Activated naive CD8-positive, alpha-beta T cell (primary cell): Measurements from ENCODE around the gene PI4K2A.
"Not testable (repeated sequence)": the region's sequence is repeated elsewhere in the genome, so short reads cannot be mapped to it uniquely, and the experiment has no call there.

Experiments used
- H3K27ac Mint-ChIP-seq: one replicate; pipeline ENCODE4 v1.8.0; 2021; ENCODE audit warnings: mixed read lengths
- H3K27me3 Mint-ChIP-seq: one replicate; pipeline ENCODE4 v1.8.0; 2021; ENCODE audit warnings: mixed read lengths
- H3K36me3 Mint-ChIP-seq: one replicate; pipeline ENCODE4 v1.8.0; 2021; ENCODE audit warnings: mixed read lengths
- H3K4me1 Mint-ChIP-seq: one replicate; pipeline ENCODE4 v1.8.0; 2021; ENCODE audit warnings: low read depth, mixed read lengths
- H3K4me3 Mint-ChIP-seq: one replicate; pipeline ENCODE4 v1.8.0; 2021; ENCODE audit warnings: mild to moderate bottlenecking, mixed read lengths
- H3K9me3 Mint-ChIP-seq: one replicate; pipeline ENCODE4 v1.8.0; 2021; ENCODE audit warnings: low read depth, mixed read lengths

Gene PI4K2A

DNA sequence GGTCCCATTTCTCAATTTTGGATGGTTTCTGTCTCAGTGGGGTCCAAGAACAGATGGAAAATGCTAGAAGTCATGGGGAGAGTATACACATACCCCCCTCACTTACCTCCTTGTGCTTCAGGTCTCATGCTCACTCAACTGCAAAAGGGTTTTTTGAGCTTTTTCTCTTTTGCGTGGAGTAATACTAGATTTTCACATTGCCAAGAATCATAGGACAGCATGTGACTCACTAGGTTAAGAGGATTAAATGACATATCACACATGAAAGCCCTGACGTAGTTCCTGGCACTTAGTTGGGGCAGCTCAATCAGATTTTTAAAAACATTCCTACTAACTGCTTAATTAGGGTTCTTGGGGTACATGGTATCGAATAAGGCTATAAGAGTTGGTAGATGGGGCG, 4.5 kb downstream of the PI4K2A start:
- Mint-ChIP-seq H3K36me3 (peaks cover 9% of the 10 kb centered on the region), H3K27me3 (no peaks in the 10 kb centered on the region), H3K9me3 (no peaks in the 10 kb centered on the region), H3K4me1 (peaks cover 43% of the 10 kb centered on the region), H3K4me3 (no peak overlapping the region), H3K27ac (no peak overlapping the region)

DNA sequence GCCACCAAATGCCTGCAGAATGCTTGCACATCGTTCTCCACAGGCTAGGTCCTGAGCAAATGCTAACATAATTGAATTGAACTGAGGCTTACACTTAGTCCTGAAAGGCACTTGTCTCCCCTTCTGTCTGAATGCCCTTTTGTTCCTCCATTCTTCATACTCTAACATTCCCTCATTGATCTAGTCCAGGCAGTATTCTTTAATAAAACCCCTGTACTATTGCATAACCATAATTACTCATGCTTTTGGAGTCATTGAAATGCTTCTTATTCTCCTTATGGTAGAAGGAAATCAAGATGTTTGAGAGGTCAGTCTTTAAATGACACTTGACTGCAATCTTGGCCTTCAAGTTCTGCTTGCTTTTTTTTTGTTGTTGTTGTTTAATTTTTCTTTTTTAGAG, 7.1 kb downstream of the PI4K2A start:
- Mint-ChIP-seq H3K9me3 (no peaks in the 10 kb centered on the region), H3K27me3 (no peaks in the 10 kb centered on the region), H3K27ac (no peak overlapping the region), H3K4me3 (no peak overlapping the region), H3K36me3 (peaks cover 9% of the 10 kb centered on the region), H3K4me1 (peaks cover 29% of the 10 kb centered on the region)

DNA sequence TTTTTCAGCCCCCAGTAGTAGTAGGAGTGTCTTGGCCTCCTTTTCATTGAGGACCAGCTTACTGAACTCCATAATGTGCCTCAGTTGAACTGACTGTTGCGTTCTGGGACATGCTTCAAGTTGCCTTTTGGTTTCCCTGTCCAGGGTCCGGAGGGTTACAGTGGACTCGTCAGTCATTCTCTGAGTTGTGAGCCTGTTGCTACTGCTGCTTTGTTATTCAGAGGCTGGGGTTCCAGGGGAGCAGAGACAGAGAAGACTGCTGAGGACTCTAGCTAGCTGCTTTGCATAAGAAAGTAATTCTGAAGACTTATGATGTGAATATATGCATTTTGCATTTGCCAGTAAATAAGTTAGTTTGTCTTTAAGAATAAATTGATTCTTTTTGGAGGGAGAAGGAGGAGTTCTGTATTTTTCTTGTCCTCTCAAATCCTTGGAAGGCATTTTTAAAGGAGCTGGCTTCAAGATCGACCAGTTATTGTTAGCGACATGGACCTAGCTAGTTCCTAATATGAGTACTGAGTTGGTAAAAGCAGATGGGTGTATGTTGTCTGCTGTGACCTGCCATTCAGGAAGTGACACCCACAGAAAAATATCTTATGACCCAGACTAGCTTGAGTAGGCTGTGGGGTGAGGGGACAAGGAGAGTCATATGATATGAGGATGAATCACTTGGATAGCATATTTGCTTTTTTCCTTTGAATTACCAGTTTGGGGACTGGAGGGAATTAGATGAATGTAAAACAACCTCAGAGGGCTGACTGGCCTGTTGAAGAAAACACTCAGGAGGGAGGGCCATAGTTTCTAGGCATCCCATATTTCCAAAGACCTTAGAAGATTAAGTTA, 8.3 kb downstream of the PI4K2A start:
- Mint-ChIP-seq H3K27ac (peak overlapping the region; percentile 52), H3K4me3 (peak overlapping the region; percentile 9), H3K9me3 (no peaks in the 10 kb centered on the region), H3K36me3 (peaks cover 11% of the 10 kb centered on the region), H3K27me3 (no peaks in the 10 kb centered on the region), H3K4me1 (peaks cover 20% of the 10 kb centered on the region)

DNA sequence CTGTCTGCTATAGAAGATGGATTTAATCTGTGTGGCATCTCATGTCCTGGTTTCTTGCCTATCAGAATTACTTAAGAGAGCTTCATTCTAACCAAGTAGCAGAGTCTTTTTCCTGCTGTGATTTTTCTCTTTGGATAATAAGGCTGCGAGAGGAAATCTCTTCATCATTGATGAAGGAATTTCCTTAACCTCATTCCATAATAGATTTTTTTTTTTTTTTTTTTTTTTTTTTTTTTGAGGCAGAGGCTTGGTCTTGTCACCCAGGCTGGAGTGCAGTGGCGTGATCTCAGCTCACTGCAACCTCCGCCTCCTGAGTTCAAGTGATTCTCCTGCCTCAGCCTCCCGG, 8.9 kb downstream of the PI4K2A start:
- H3K9me3 Mint-ChIP-seq = not testable (repeated sequence)
- peak overlapping the region; percentile 9 for H3K4me3 Mint-ChIP-seq

DNA sequence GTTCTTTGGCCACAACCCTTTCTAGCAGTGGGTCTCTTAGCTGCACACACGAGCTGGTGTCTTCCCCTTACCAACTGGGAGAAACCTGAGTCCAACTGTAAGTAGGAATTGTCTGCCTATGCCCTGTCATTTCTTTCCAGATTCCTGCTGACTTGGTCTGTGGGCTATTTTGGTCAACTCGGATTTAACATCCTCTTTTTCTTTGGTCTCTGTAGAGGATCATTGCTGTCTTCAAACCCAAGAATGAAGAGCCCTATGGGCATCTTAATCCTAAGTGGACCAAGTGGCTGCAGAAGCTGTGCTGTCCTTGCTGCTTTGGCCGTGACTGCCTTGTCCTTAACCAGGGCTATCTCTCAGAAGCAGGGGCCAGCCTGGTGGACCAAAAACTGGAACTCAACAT, 10.3 kb downstream of the PI4K2A start:
- H3K27me3 Mint-ChIP-seq = no peaks in the 10 kb centered on the region
- peaks cover 19% of the 10 kb centered on the region for H3K4me1 Mint-ChIP-seq
- no peaks in the 10 kb centered on the region for H3K9me3 Mint-ChIP-seq
- no peak overlapping the region for H3K27ac Mint-ChIP-seq
- H3K4me3 Mint-ChIP-seq = no peak overlapping the region
- peaks cover 6% of the 10 kb centered on the region for H3K36me3 Mint-ChIP-seq

More for the DNA sequence above, 8.9 kb downstream of the PI4K2A start:
- not testable (repeated sequence) for H3K27me3 Mint-ChIP-seq
- H3K4me1 Mint-ChIP-seq = peaks cover 20% of the 10 kb centered on the region
- peak overlapping the region; percentile 52 for H3K27ac Mint-ChIP-seq
- H3K36me3 Mint-ChIP-seq = peaks cover 13% of the 10 kb centered on the region

DNA sequence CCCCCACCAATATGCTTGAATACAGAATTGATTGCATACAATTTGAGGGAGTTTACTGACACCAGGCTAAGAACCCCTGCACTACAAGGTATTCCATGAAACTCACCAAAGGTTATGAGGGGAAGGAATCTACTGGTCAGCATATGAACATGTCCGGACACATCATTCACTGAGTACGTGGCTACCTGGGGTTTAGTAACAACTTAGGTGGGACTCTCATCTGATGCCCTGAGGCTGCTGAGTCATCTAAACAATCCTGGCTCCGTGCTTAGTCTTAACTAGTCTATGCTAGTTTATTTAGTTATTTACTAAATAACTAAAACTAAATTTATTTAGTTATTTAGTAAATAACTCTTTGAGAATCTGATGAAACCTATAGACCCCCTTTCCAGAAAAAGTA, 11.3 kb downstream of the PI4K2A start:
- H3K4me3 Mint-ChIP-seq = no peak overlapping the region
- peaks cover 7% of the 10 kb centered on the region for H3K36me3 Mint-ChIP-seq
- no peak overlapping the region for H3K27ac Mint-ChIP-seq
- H3K9me3 Mint-ChIP-seq = no peaks in the 10 kb centered on the region
- H3K27me3 Mint-ChIP-seq = no peaks in the 10 kb centered on the region
- H3K4me1 Mint-ChIP-seq = peaks cover 18% of the 10 kb centered on the region

DNA sequence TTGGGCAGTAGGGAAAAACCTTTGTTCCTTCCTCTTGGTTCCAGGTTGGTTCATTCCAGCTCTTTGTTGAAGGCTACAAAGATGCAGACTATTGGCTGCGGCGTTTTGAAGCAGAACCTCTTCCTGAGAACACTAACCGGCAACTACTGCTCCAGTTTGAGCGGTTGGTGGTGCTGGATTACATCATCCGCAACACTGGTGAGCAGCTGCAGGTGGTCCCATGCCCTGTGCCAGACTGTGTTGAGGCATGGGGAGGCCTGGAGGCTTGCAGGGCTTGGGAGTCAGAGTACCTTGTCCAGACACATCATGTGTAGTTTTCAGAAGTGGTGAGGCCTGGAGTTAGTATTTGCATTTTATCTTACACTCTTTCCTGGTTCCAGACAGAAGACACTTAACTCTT, 16.3 kb downstream of the PI4K2A start:
- Mint-ChIP-seq H3K4me3 (no peak overlapping the region), H3K27ac (no peak overlapping the region), H3K27me3 (no peaks in the 10 kb centered on the region), H3K9me3 (no peaks in the 10 kb centered on the region), H3K4me1 (no peaks in the 10 kb centered on the region), H3K36me3 (peaks cover 12% of the 10 kb centered on the region)

DNA sequence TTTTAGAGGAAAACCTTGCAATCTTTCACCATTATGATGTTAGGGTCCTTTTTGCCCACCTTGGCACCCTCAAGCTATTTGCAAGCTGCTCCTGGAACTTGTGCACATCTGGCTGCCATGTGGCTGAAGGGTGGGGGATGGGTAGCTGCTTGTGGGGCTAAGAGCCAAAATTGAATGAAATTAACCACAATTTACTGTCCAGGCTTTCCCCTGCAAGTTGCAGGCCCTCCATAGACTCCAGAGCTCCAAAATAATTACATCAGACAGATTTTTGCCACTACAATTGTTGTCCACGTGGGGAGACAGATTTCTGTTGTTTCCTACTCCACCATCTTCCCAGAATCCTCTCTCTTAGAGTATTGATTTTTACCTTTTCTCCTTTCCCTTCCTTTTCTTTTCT, 19.1 kb downstream of the PI4K2A start:
- H3K4me3 Mint-ChIP-seq = no peak overlapping the region
- H3K27me3 Mint-ChIP-seq = no peaks in the 10 kb centered on the region
- H3K9me3 Mint-ChIP-seq = no peaks in the 10 kb centered on the region
- H3K36me3 Mint-ChIP-seq = peaks cover 12% of the 10 kb centered on the region
- no peak overlapping the region for H3K27ac Mint-ChIP-seq
- no peaks in the 10 kb centered on the region for H3K4me1 Mint-ChIP-seq

DNA sequence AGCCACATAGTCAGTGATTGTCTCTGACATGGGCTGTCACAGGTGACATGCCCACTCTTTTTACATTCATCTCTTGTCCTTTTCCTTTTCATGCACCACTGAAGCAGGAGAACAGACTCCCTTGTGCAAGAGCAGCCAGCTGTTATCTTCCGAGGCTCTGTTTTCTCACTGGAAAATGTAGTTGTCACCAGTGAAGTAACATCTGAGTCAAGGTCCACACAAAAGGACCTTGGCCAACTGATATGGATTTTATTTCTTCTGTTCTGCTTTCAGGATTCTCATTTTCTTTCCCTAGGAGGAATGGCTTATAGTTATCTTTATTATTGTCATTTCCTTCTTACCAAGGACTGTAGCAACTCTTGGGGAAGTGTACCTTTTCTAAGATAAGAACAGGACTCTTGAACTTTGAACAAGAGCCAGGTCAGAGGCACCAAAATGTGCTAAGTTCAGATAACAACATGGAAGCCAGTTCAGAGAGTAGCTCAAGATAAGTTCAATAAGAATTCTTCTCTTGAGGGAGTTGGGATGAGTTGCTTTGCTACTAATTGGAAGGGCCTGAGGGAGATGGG, 23.9 kb downstream of the PI4K2A start:
- no peaks in the 10 kb centered on the region for H3K27me3 Mint-ChIP-seq
- H3K4me3 Mint-ChIP-seq = no peak overlapping the region
- no peak overlapping the region for H3K27ac Mint-ChIP-seq
- peaks cover 7% of the 10 kb centered on the region for H3K36me3 Mint-ChIP-seq
- H3K4me1 Mint-ChIP-seq = no peaks in the 10 kb centered on the region
- no peaks in the 10 kb centered on the region for H3K9me3 Mint-ChIP-seq

DNA sequence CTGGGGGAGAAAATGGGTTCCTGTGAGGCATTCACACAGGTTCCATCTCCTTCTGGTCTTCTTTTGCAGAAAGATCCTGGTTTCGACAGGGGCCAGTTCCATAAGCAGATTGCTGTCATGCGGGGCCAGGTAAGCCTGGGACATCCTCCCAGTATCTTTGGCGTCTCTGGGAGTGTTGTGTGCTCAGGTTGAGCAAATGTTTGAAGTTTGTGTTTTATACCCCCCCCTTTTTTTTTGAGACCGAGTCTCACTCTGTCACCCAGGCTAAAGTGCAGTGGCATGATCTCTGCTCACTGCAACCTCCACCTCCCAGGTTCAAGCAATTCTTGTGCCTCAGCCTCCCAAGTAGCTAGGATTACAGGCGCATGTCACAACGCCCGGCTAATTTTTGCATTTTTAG, 26.5 kb downstream of the PI4K2A start:
- peaks cover 7% of the 10 kb centered on the region for H3K36me3 Mint-ChIP-seq
- H3K27ac Mint-ChIP-seq = no peak overlapping the region
- no peaks in the 10 kb centered on the region for H3K9me3 Mint-ChIP-seq
- no peaks in the 10 kb centered on the region for H3K27me3 Mint-ChIP-seq
- no peaks in the 10 kb centered on the region for H3K4me1 Mint-ChIP-seq
- no peak overlapping the region for H3K4me3 Mint-ChIP-seq

DNA sequence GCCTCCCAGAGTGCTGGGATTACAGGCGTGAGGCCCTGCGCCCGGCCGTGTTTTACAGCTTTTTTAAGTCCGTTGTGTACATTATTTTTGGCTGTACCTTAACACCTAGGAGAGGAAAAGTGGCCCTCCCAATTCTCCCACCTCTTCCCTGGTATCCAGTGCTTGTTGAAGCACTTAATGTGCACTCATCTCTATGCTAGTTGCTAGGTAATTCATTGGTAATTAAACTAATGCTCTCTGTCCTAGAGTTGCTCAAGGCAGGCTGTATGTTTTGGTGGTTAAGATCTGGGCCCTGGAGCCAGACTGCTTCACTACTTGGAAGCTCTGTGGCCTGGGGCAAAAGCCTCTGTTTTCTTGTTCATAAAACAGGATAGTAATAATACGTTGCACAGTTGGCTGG, 27.0 kb downstream of the PI4K2A start:
- H3K27me3 Mint-ChIP-seq = no peaks in the 10 kb centered on the region
- H3K36me3 Mint-ChIP-seq = peaks cover 7% of the 10 kb centered on the region
- no peaks in the 10 kb centered on the region for H3K4me1 Mint-ChIP-seq
- no peak overlapping the region for H3K4me3 Mint-ChIP-seq
- H3K9me3 Mint-ChIP-seq = no peaks in the 10 kb centered on the region
- H3K27ac Mint-ChIP-seq = no peak overlapping the region

DNA sequence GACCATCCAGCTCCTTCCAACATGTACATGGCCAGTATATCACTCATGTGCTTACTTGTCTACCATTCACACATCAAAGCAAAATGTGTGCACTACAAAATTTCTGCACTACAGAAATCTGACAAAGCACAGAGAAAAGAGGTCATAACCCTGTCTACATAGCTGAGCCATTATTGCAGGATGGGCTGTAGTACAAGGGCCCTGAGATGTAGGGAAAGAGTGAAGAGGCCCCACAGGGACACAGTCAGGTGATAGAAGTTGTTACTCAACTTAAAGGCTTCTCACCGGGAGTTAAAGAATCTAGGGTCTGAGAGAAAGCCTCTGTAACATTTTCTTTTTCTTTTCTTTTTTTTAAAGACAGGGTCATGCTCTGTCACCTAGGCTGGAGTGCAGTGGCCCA, 29.1 kb downstream of the PI4K2A start:
- no peak overlapping the region for H3K27ac Mint-ChIP-seq
- peaks cover 3% of the 10 kb centered on the region for H3K36me3 Mint-ChIP-seq
- H3K27me3 Mint-ChIP-seq = no peaks in the 10 kb centered on the region
- no peaks in the 10 kb centered on the region for H3K4me1 Mint-ChIP-seq
- H3K4me3 Mint-ChIP-seq = no peak overlapping the region
- H3K9me3 Mint-ChIP-seq = no peaks in the 10 kb centered on the region

DNA sequence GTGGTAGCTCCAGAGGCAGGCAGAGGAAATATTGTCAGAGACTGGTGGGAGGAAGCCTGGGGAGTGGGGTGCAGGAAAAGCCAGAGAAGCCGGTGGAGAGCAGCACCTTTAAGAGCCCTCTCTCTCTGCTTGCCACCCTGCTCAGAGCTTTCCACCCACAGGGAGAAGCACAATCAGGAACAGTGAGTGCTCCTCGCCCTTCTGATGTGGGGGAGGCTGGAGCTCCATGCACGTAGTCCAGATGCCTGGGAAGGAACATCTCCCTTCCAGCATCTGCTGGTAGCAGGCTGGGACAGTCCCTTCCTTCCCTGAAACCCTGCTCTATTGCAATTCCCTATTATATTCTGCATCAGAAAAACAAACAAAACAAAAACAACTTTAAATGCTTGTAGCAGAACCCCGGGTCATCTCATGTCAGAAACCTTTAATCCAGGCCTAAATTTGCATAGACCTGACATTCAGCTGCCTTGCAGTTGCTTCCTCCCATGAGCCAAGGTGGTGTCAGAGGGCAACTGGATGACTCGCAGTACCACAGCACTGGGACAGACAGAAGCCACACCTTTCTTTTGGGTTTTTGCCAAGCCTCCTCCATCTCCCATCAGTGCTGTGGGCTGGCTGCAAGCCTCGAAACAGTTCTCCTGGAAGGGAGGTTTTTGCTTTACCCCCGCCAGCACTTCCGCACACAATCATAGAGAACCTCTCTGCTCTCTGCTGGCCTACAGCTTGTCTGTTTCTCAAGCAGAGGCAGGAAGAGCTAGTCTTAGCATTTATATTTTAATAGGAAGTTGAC, 33.5 kb downstream of the PI4K2A start:
- H3K9me3 Mint-ChIP-seq = no peaks in the 10 kb centered on the region
- H3K27me3 Mint-ChIP-seq = no peaks in the 10 kb centered on the region
- peaks cover 2% of the 10 kb centered on the region for H3K36me3 Mint-ChIP-seq
- no peak overlapping the region for H3K4me3 Mint-ChIP-seq
- H3K27ac Mint-ChIP-seq = no peak overlapping the region
- H3K4me1 Mint-ChIP-seq = no peaks in the 10 kb centered on the region

DNA sequence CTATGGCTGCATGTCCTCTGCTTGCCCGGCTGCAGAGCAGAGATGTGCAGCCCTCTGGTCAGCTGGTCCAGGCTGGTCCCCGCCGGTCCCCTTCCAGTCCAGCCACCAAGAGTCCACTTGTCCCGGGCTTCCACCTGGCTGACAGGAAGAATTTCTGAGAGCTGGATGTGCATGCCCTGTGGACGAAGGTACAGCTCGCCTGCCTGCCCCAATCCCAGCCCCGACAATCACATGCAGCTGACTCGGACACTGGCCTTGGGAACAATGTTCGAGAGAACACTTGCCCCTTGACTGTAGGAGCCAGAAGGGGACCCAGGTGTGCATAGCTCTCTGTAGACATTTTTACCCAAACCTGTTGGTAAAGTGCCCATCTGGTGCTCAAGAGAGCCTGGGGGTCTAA, 34.8 kb downstream of the PI4K2A start:
- H3K4me1 Mint-ChIP-seq = no peaks in the 10 kb centered on the region
- H3K27me3 Mint-ChIP-seq = no peaks in the 10 kb centered on the region
- H3K27ac Mint-ChIP-seq = no peak overlapping the region
- H3K9me3 Mint-ChIP-seq = no peaks in the 10 kb centered on the region
- no peak overlapping the region for H3K4me3 Mint-ChIP-seq
- peaks cover 2% of the 10 kb centered on the region for H3K36me3 Mint-ChIP-seq

DNA sequence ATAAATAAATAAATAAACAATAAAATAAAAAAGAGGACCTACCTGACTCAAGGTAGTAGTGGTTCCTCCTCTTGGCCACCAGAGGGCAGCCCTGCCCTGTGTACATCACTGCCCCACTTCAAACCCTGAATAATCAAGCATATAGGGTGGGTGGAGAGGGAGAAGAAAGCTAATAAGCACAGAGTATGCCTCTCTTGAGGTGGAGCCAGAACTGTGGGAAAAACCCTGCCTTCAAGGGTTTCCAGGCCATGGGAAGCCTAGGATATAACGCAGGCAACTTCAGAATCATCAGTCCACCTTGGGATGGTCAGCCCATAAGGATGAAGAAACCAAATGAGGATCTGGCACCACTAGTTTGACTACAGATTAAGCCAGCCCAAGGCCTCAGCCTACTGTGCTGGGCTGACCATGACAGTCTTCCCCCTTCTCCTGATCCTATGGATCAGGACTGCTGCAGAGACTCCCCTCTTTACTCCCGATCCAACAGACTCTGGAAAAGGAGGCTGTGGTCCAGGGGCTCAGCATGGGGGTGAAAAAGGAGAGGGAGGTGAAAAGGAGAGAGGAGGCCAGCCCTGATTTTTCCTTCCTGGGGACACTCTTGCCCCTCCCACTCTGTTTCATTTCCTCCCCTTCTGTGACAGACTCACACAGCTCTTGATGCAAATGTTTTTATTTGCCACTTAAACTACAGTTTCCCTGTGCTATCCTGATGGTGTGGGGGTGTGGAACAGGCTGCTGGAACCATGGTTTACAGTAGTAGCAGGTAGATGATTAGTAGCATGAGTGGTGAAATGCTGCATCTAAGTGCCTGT, 36.5 kb downstream of the PI4K2A start:
- Mint-ChIP-seq H3K27ac (no peak overlapping the region), H3K4me3 (no peak overlapping the region), H3K4me1 (no peaks in the 10 kb centered on the region), H3K27me3 (no peaks in the 10 kb centered on the region), H3K36me3 (peaks cover 2% of the 10 kb centered on the region), H3K9me3 (no peaks in the 10 kb centered on the region)
